NCI-H510A treated with DMSO at 0.1 percent for 48 hours (cell line): ENCODE measurements around the gene ENO2.
A peak's percentile ranks its signal among the peaks of the same experiment; 100 is the strongest.

Source experiments
- DNase-seq: peaks from one replicate; lab custom pipeline; 2025; lab: John Stamatoyannopoulos, UW

ENO2 gene

DNA sequence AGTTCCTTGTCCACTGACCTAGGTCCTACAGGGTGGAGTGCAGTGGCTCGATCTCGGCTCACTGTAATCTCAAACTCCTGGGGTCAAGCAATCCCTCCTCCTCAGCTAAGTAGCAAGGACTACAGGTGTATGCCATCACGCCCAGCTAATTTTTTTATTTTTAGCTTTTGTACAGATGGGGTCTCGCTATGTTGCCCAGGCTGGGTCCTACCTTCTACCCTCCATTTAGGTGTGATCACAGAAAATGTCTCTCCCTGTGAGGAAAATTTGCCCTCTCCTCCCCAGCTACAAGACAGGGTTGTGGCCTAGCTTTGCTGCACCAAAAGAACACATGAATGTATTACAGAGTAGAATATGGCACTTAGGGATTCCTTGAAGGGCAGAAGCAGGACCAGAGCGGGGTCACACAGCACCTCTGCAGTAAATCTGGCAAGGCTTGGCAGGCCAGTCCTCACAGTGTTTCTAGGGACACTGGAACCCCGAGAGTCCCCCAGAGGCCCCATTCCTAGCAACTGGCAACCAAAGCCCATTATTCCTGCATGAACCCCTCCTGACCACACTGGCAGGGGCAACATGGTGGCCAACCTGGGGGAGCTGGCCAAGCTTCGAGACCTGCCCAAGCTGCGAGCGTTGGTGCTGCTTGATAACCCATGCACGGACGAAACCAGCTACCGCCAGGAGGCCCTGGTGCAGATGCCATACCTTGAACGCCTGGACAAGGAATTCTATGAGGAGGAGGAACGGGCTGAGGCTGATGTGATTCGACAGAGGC is 2.0 kb upstream of the ENO2 start:
- DNase-seq, result no peak

- no peak for DNase-seq
Observed at GRCh38 chr12:6914947-6915788, 788 bp downstream of the ENO2 start.

- no peak for DNase-seq
Observed at GRCh38 chr12:6915789-6916285, 1.5 kb downstream of the ENO2 start.

GRCh38 chr12:6916426-6917200 is 2.2 kb downstream of the ENO2 start:
- DNase-seq, result no peak

- no peak for DNase-seq
Observed at GRCh38 chr12:6917491-6918231, 3.3 kb downstream of the ENO2 start.

GRCh38 chr12:6919588-6919987 is 5.2 kb downstream of the ENO2 start:
- no peak for DNase-seq

DNA sequence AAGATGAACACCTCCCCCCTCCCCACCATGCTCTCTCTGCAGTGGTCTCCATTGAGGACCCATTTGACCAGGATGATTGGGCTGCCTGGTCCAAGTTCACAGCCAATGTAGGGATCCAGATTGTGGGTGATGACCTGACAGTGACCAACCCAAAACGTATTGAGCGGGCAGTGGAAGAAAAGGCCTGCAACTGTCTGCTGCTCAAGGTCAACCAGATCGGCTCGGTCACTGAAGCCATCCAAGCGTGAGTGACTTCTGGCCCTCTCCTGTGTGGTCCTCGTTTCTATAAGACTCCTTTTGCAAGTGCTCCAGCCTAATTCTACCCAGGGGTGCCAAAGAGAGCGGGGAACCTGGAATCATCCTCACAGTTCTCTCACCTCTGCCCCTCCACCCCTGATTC is 7.2 kb downstream of the ENO2 start:
- no peak for DNase-seq

DNA sequence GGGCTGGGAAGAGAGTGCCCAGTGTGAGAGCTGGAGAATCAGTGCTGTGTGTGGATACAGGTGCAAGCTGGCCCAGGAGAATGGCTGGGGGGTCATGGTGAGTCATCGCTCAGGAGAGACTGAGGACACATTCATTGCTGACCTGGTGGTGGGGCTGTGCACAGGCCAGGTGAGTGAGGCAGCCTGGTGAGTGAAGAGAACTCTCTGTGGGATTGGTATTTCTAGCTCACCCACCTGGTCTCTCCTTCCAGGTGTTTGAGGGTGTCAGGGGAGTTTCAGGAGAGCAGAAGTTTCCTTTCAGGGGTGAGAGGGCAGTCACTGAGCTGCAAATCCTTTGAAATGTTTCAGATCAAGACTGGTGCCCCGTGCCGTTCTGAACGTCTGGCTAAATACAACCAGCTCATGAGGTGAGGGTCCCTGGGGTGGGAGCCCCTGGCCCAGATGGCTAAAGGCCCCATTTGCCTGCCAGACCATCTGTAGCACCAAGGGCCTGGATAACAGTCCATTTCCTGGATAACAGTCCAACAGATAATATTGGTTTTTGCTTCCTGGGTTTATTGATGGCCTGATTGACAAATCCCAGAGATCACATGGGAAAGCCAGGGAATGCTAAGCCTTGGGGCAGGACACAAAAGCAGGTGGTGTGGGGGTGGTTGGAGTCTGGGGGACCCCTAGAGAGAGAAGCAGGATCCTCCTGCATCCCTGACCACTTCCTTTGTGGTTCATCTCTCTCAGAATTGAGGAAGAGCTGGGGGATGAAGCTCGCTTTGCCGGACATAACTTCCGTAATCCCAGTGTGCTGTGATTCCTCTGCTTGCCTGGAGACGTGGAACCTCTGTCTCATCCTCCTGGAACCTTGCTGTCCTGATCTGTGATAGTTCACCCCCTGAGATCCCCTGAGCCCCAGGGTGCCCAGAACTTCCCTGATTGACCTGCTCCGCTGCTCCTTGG is 7.9 kb downstream of the ENO2 start:
- DNase-seq, result no peak

- DNase-seq, result no peak
Observed at GRCh38 chr12:6923003-6923732, 8.8 kb downstream of the ENO2 start.

DNA sequence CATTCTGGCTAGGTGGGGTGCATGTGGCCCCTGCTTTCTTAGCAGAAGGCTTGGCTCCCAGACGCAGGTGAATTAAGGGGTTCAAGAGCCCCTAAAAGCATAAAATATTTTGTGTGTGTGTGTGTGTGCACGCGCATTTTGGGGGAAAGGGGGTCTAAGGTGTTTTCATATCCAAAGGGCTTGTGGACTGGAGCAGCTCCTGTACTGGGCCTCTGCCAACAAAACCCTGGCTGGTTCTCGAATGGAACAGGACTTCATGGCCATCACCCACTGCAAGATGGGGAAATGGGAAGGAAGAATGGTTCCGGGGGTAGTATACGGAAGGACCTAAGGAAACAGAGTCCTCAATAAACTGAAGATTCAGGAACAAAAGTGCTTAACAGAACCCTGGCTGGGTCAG is 9.5 kb downstream of the ENO2 start:
- DNase-seq, result no peak

DNA sequence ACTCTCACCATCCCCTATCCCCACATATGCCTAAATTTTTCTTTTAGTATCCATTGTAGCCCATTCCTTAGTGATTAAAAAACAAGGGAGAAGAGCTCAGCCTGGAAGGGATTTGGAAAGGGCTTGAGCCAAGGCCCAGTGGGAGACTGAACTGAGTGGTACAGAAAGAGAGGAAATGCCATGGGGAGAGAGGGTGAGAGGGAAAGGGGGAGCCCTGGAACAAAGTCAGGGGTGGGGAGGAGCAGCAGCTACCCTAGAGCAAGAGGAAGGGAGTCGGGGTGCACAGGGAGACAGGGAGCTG is 10.8 kb downstream of the ENO2 start:
- DNase-seq, result no peak

GRCh38 chr12:6925540-6926279 is 11.3 kb downstream of the ENO2 start:
- DNase-seq, result no peak

GRCh38 chr12:6927379-6928021 is 13.1 kb downstream of the ENO2 start, which contains the start of gene ATN1:
Gene ATN1 (plus strand): TSS chr12:6927959. CDS start chr12:6934002, 6,043 bp downstream.
- DNase-seq, result peak; percentile 24

- no peak for DNase-seq
Observed at GRCh38 chr12:6928022-6928702, 13.8 kb downstream of the ENO2 start.

GRCh38 chr12:6928703-6929407 is 14.5 kb downstream of the ENO2 start:
- DNase-seq, result no peak

DNA sequence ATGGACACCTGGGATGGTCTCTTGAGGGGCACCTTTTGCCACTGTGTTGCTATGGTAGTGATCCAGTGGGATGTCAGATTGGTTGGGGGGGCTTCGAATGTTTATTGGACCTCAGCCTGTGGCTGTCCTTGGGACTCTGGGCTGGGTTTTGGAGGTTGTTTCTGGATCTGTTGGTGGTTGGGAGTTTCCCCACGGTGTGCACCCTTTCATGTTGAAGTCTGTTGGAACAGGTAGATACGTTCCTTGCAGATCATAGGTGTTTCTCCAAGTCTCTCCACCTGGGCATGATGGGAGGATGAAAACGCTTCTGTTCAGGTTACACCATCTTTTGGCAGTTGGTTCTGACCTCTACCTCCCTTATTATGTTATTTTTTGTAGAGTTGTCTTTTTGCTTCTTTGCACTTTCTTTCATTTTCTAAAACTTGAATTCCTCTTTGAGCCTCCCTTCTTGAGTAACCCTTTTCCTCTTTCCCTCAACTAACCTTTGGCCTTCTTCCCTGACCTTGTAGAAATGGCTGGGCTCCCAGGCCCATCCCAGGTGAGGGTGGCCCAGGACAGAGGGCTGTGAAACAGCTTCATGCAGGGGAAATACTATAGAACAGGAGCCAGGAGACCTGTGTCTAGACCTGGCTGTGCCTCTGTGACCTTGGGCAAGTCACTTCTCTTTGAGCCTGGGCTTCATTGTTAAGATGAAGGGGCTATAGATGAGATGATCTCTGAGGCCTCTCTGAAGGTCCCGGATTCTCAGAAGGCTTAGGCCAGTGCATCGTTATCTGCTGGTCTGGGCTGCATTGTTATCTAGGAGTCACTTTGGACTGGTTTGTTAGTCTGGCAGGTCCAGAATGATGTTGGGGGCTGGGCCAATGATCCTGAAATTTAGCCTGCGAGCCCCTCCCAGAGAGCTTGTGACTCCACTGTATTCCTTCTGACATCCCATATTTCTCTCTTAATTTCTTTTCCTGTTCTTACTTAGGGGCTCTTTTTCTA is 15.4 kb downstream of the ENO2 start:
- no peak for DNase-seq
